ENCODE measurements around the gene FAM3C. TPM values are rescaled to one million over a fixed set of nuclear protein-coding genes. Genes with fewer than 3 reads are reported as not detected.
A peak's percentile ranks its signal among the peaks of the same experiment; 100 is the strongest.
"Not testable (repeated sequence)": the region's sequence is repeated elsewhere in the genome, so short reads cannot be mapped to it uniquely, and the experiment has no call there.

The FAM3C gene
- total and polyA plus RNA-seq, 2 donors (not counting 1 experiment from before 2014, with no cell fraction given): 38.7 to 75.4 TPM

DNA sequence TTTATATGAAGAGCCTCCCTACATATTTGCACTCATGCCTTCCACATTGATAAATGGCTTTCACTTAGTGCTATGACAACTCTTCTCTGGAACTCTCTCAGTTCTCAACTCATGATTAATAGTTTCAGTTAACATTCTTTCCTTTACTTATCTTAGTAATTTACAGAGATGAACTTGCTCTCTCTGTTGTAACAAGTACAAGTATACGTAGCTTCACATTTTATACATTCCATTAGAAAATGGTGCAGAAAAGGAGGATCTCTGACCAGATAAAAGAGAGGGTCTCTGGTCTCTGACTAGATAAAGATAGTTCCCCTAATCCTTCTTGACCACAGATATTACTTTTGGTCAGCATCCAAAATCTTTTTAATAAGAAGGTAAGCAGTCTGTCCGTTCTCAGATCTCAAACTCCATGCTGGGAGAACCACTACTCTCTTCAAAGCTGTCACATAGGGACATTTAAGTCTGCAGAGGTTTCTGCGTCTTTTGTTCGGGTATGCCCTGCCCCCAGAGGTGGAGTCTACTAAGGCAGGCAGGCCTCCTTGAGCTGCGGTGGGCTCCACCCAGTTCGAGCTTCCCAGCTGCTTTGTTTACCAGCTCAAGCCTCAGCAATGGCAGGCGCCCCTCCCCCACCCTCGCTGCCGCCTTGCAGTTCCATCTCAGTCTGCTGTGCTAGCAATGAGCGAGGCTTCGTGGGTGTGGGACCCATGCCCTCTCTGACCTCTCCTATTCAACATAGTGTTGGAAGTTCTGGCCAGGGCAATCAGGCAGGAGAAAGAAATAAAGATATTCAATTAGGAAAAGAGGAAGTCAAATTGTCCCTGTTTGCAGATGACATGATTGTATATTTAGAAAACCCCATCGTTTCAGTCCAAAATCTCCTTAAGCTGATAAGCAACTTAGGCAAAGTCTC lies 42.2 kb upstream of the FAM3C start:
- ChIA-PET CTCF (interaction anchor here (0.7 to 2.5 kb wide), 18 partner anchors 9 to 330 kb away, joined by 3 to 35 read pairs (median 4); partner anchors contain the start of gene FAM3C), POLR2A (interaction anchor here (0.6 to 2.0 kb wide), 5 partner anchors 13 to 109 kb away, joined by 3 to 9 read pairs (median 6); partner anchors contain the start of gene FAM3C)
- H3K9me3 ChIP-seq (ENCODE audit: control extremely low read depth in 1 of 3, control insufficient read depth in 2 of 3, insufficient read depth in 1 of 3, low read length in 2 of 3); H3K9me3 Mint-ChIP-seq (ENCODE audit: insufficient read depth); H3K27me3 ChIP-seq (replicated peaks in 1 of 4; ENCODE audit: control extremely low read depth in 1 of 4, control insufficient read depth in 3 of 4, insufficient read depth in 4 of 4, low read length in 3 of 4); H3K79me2 ChIP-seq (ENCODE audit: control insufficient read depth, insufficient read depth, low read length); H3K36me3 ChIP-seq (replicated peaks in 1 of 2; ENCODE audit: control extremely low read depth in 1 of 2, control insufficient read depth in 1 of 2, extremely low read depth in 1 of 2, insufficient read depth in 2 of 2, low read length in 1 of 2); H3K27me3 Mint-ChIP-seq; H4K20me1 ChIP-seq (ENCODE audit: control insufficient read depth, insufficient read depth, low read length, poor library complexity, severe bottlenecking): not testable (repeated sequence)
- Histone ChIP-seq H3K4me2 (replicated peaks; ENCODE audit: low read depth, low read length, poor library complexity, severe bottlenecking) (peak overlapping the region; percentile 54), H3K27ac (ENCODE audit: low read length in 2 of 2) (peak overlapping the region; percentile 16 to 60), H2AFZ (ENCODE audit: insufficient read depth, low read depth, low read length, poor library complexity, severe bottlenecking) (peak overlapping the region; percentile 57), H3K4me1 (ENCODE audit: control insufficient read depth in 2 of 2, insufficient read depth in 2 of 2, low read length in 2 of 2) (peaks cover 19 to 32% of the 10 kb centered on the region in 2 donors), H3K4me3 (ENCODE audit: control extremely low read depth in 1 of 5, extremely low read depth in 1 of 5, insufficient read depth in 1 of 5, low read depth in 2 of 5, low read length in 4 of 5) (peak overlapping the region; percentile 9 to 37 (median 16)), H3K9ac (ENCODE audit: low read length) (peak overlapping the region; percentile 24)
- H3K27ac Mint-ChIP-seq: peak overlapping the region; percentile 95
- TF ChIP-seq, protein P1, sequence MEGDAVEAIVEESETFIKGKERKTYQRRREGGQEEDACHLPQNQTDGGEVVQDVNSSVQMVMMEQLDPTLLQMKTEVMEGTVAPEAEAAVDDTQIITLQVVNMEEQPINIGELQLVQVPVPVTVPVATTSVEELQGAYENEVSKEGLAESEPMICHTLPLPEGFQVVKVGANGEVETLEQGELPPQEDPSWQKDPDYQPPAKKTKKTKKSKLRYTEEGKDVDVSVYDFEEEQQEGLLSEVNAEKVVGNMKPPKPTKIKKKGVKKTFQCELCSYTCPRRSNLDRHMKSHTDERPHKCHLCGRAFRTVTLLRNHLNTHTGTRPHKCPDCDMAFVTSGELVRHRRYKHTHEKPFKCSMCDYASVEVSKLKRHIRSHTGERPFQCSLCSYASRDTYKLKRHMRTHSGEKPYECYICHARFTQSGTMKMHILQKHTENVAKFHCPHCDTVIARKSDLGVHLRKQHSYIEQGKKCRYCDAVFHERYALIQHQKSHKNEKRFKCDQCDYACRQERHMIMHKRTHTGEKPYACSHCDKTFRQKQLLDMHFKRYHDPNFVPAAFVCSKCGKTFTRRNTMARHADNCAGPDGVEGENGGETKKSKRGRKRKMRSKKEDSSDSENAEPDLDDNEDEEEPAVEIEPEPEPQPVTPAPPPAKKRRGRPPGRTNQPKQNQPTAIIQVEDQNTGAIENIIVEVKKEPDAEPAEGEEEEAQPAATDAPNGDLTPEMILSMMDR (IDR thresholded peaks at IDR 0.05): peak; percentile 5
- H3K4me1 Mint-ChIP-seq: peaks cover 36% of the 10 kb centered on the region
- peak overlapping the region; percentile 84 for H3K4me3 Mint-ChIP-seq
- intact Hi-C loops (cut with micrococcal nuclease): loop anchor here (1.0 to 10.0 kb wide), 3 partner anchors 42 to 107 kb away; partner anchors contain the start of gene FAM3C
- DNase-seq (peak; percentile 78), ATAC-seq (ENCODE audit: low read depth) (peak; percentile 67)
- WGBS (ENCODE audit: insufficient coverage): 0% methylated on average over 4 of the region's 12 CpGs

- TF ChIP-seq, protein P1 (IDR thresholded peaks at IDR 0.05): no peak
- no peak for TF ChIP-seq EZH2 (IDR thresholded peaks at IDR 0.05; ENCODE audit: borderline replicate concordance, insufficient read depth, low read depth, low read length, poor library complexity, severe bottlenecking)
- H2AFZ ChIP-seq (ENCODE audit: insufficient read depth, low read depth, low read length, poor library complexity, severe bottlenecking): peak overlapping the region; percentile 57
- H3K4me3 Mint-ChIP-seq: no peak overlapping the region
- CTCF ChIA-PET: interaction anchor here (0.6 to 2.5 kb wide), 13 partner anchors 10 to 329 kb away, joined by 3 to 35 read pairs (median 4); partner anchors contain the start of gene FAM3C
- no peaks in the 10 kb centered on the region for H3K27me3 Mint-ChIP-seq
- no peak overlapping the region for H3K9ac ChIP-seq (ENCODE audit: low read length)
- intact Hi-C loops (cut with micrococcal nuclease): loop anchor here (10.0 kb wide), 1 partner anchor 107 kb away; no protein-coding TSS in a partner anchor
- no peaks in the 10 kb centered on the region for H3K36me3 ChIP-seq (replicated peaks in 1 of 2; ENCODE audit: control extremely low read depth in 1 of 2, control insufficient read depth in 1 of 2, extremely low read depth in 1 of 2, insufficient read depth in 2 of 2, low read length in 1 of 2)
- H3K9me3 Mint-ChIP-seq (ENCODE audit: insufficient read depth): no peaks in the 10 kb centered on the region
- no peak overlapping the region for H3K4me3 ChIP-seq (ENCODE audit: control extremely low read depth in 1 of 5, extremely low read depth in 1 of 5, insufficient read depth in 1 of 5, low read depth in 2 of 5, low read length in 4 of 5)
- peak overlapping the region; percentile 54 for H3K4me2 ChIP-seq (replicated peaks; ENCODE audit: low read depth, low read length, poor library complexity, severe bottlenecking)
- peak overlapping the region; percentile 2 to 16 for H3K27ac ChIP-seq (ENCODE audit: low read length in 2 of 2)
- no peaks in the 10 kb centered on the region for H4K20me1 ChIP-seq (ENCODE audit: control insufficient read depth, insufficient read depth, low read length, poor library complexity, severe bottlenecking)
- 100% methylated on average over 4 of the region's 6 CpGs for WGBS (ENCODE audit: insufficient coverage)
- no peaks in the 10 kb centered on the region for H3K27me3 ChIP-seq (replicated peaks in 1 of 4; ENCODE audit: control extremely low read depth in 1 of 4, control insufficient read depth in 3 of 4, insufficient read depth in 4 of 4, low read length in 3 of 4)
- no peak overlapping the region for H3K27ac Mint-ChIP-seq
- DNase-seq: no peak
- peaks cover 43% of the 10 kb centered on the region for H3K4me1 Mint-ChIP-seq
- peaks cover 0 to 4% (median 0%) of the 10 kb centered on the region in 3 donors for H3K9me3 ChIP-seq (ENCODE audit: control extremely low read depth in 1 of 3, control insufficient read depth in 2 of 3, insufficient read depth in 1 of 3, low read length in 2 of 3)
- no peak for ATAC-seq (ENCODE audit: low read depth)
- POLR2A ChIA-PET: interaction anchor here (0.7 to 2.0 kb wide), 3 partner anchors 42 to 110 kb away, joined by 3 to 8 read pairs (median 6); partner anchors contain the start of gene FAM3C
- peaks cover 19 to 35% of the 10 kb centered on the region in 2 donors for H3K4me1 ChIP-seq (ENCODE audit: control insufficient read depth in 2 of 2, insufficient read depth in 2 of 2, low read length in 2 of 2)
- H3K79me2 ChIP-seq (ENCODE audit: control insufficient read depth, insufficient read depth, low read length): no peaks in the 10 kb centered on the region
These were observed 41.4 kb upstream of the FAM3C start for GRCh38 chr7:121437470-121437869.

All from B cell (primary cell).